ENCODE measurements around the gene AP2A2. TPM values are rescaled to one million over a fixed set of nuclear protein-coding genes. Genes with fewer than 3 reads are reported as not detected.
A peak's percentile ranks its signal among the peaks of the same experiment; 100 is the strongest.

Gene AP2A2
- total RNA-seq, 1 experiment from 2014 or later = 123 TPM

- no peak overlapping the region for H3K27ac ChIP-seq (ENCODE audit: low read length)
- no peaks in the 10 kb centered on the region for H3K4me1 ChIP-seq (ENCODE audit: control insufficient read depth, insufficient read depth, low read length)
- DNase-seq (ENCODE audit: low read depth, low spot score) (no peak), ATAC-seq (no peak)
- ChIA-PET POLR2A (no interaction called here), CTCF (no interaction called here)
- H3K9me3 ChIP-seq (ENCODE audit: control insufficient read depth, insufficient read depth, low read depth, low read length) = no peaks in the 10 kb centered on the region
- H3K4me3 ChIP-seq (ENCODE audit: low read depth in 2 of 2, low read length in 2 of 2) = no peak overlapping the region
- TF ChIP-seq TCF7L2 (IDR thresholded peaks at IDR 0.05; ENCODE audit: low read depth, low read length) = no peak
- TF ChIP-seq, protein P1, sequence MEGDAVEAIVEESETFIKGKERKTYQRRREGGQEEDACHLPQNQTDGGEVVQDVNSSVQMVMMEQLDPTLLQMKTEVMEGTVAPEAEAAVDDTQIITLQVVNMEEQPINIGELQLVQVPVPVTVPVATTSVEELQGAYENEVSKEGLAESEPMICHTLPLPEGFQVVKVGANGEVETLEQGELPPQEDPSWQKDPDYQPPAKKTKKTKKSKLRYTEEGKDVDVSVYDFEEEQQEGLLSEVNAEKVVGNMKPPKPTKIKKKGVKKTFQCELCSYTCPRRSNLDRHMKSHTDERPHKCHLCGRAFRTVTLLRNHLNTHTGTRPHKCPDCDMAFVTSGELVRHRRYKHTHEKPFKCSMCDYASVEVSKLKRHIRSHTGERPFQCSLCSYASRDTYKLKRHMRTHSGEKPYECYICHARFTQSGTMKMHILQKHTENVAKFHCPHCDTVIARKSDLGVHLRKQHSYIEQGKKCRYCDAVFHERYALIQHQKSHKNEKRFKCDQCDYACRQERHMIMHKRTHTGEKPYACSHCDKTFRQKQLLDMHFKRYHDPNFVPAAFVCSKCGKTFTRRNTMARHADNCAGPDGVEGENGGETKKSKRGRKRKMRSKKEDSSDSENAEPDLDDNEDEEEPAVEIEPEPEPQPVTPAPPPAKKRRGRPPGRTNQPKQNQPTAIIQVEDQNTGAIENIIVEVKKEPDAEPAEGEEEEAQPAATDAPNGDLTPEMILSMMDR (IDR thresholded peaks at IDR 0.05) = no peak
- no peak for TF ChIP-seq POLR2AphosphoS5 (IDR thresholded peaks at IDR 0.05; ENCODE audit: low read depth, low read length)
- in situ Hi-C loops (cut with HindIII; ENCODE audit: low pct_unique_long_range_greater_than_20kb, low sequenced_read_pairs) (no loop called here), intact Hi-C loops (cut with micrococcal nuclease; ENCODE audit: unreplicated experiment) (no loop called here)
- no peaks in the 10 kb centered on the region for H3K27me3 ChIP-seq (ENCODE audit: control insufficient read depth, insufficient read depth, low read length)
- BruUV-seq (replicated peaks) = TSS peak; percentile 47
- H3K36me3 ChIP-seq (ENCODE audit: control insufficient read depth, insufficient read depth, low read length) = peaks cover 6% of the 10 kb centered on the region; the same call in 1 of the 2 replicates
Measured at GRCh38 chr11:1005928-1006327, 80.3 kb downstream of the AP2A2 start.

GRCh38 chr11:1006762-1007161 lies 81.1 kb downstream of the AP2A2 start:
- ATAC-seq (no peak), DNase-seq (ENCODE audit: low read depth, low spot score) (no peak)
- Histone ChIP-seq H3K4me1 (ENCODE audit: control insufficient read depth, insufficient read depth, low read length) (no peaks in the 10 kb centered on the region), H3K27ac (ENCODE audit: low read length) (no peak overlapping the region), H3K9me3 (ENCODE audit: control insufficient read depth, insufficient read depth, low read depth, low read length) (no peaks in the 10 kb centered on the region), H3K27me3 (ENCODE audit: control insufficient read depth, insufficient read depth, low read length) (no peaks in the 10 kb centered on the region), H3K4me3 (ENCODE audit: low read depth in 2 of 2, low read length in 2 of 2) (no peak overlapping the region), H3K36me3 (ENCODE audit: control insufficient read depth, insufficient read depth, low read length) (peaks cover 6% of the 10 kb centered on the region; the same call in 1 of the 2 replicates)
- in situ Hi-C loops (cut with HindIII; ENCODE audit: low pct_unique_long_range_greater_than_20kb, low sequenced_read_pairs) = no loop called here
- ChIA-PET POLR2A (no interaction called here), CTCF (no interaction called here)
- TF ChIP-seq REST (IDR thresholded peaks at IDR 0.05; ENCODE audit: insufficient read depth in 1 of 2, low read depth in 2 of 2, low read length in 1 of 2) = no peak
- TF ChIP-seq TCF7L2 (IDR thresholded peaks at IDR 0.05; ENCODE audit: low read depth, low read length) = no peak
- no peak for TF ChIP-seq POLR2AphosphoS5 (IDR thresholded peaks at IDR 0.05; ENCODE audit: low read depth, low read length)
- TF ChIP-seq, protein P1 (IDR thresholded peaks at IDR 0.05) = no peak
- no peak for TF ChIP-seq SIN3A (IDR thresholded peaks at IDR 0.05; ENCODE audit: borderline replicate concordance, insufficient read depth, low read depth, low read length)
- intact Hi-C loops (cut with micrococcal nuclease; ENCODE audit: unreplicated experiment) = no loop called here
- BruUV-seq (replicated peaks) = no TSS peak
